Activated naive CD8-positive, alpha-beta T cell treated with anti-CD3 and anti-CD28 coated beads for 36 hours (primary cell): ENCODE data around the gene LRMDA. TPM values are rescaled to one million over a fixed set of nuclear protein-coding genes. Genes with fewer than 3 reads are reported as not detected.

Experiments
- DNase-seq: peaks from one replicate; pipeline ENCODE4 v3.0.0; 2021
- H3K27ac Mint-ChIP-seq: one replicate; pipeline ENCODE4 v1.8.0; 2022; ENCODE audit warnings: mild to moderate bottlenecking, moderate library complexity, mixed read lengths
- H3K27me3 Mint-ChIP-seq: one replicate; pipeline ENCODE4 v1.8.0; 2022; ENCODE audit warnings: mild to moderate bottlenecking, mixed read lengths
- H3K36me3 Mint-ChIP-seq: one replicate; pipeline ENCODE4 v1.8.0; 2021; ENCODE audit warnings: mild to moderate bottlenecking, mixed read lengths
- H3K4me1 Mint-ChIP-seq: one replicate; pipeline ENCODE4 v1.8.0; 2021; ENCODE audit warnings: mixed read lengths
- H3K4me3 Mint-ChIP-seq: one replicate; pipeline ENCODE4 v1.8.0; 2022; ENCODE audit warnings: mild to moderate bottlenecking, moderate library complexity, mixed read lengths
- H3K9me3 Mint-ChIP-seq: one replicate; pipeline ENCODE4 v1.8.0; 2022; ENCODE audit warnings: mixed read lengths
- total RNA-seq, 2 experiments: library from RNA; stranded (reverse); gene quantifications; one replicate each; pipeline ENCODE4 v1.2.3, GENCODE V29; 2021

LRMDA gene
- total RNA-seq, 2 experiments from 2014 or later = not detected

DNA sequence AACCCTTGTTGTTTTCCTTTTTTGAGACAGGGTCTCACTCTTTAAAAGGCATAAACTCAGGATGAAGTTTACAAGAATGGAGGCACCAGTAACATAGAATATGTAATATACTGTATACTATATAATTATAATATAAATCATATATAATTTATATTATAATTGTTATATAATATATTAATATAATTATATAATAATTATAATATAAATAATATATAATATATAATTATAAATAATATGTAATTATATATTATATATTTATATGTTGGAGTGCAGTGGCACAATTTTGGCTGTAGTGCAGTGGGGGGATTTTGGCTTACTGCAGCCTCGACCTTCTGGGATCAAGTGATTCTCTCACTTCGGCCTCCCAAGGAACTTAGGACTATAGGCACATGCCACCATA, 96.1 kb downstream of the LRMDA start:
- H3K27me3 Mint-ChIP-seq = peaks cover 20% of the 10 kb centered on the region
- H3K27ac Mint-ChIP-seq = no peak overlapping the region
- H3K4me1 Mint-ChIP-seq = no peaks in the 10 kb centered on the region
- no peak overlapping the region for H3K4me3 Mint-ChIP-seq
- no peak for DNase-seq
- no peaks in the 10 kb centered on the region for H3K36me3 Mint-ChIP-seq
- H3K9me3 Mint-ChIP-seq = no peaks in the 10 kb centered on the region

DNA sequence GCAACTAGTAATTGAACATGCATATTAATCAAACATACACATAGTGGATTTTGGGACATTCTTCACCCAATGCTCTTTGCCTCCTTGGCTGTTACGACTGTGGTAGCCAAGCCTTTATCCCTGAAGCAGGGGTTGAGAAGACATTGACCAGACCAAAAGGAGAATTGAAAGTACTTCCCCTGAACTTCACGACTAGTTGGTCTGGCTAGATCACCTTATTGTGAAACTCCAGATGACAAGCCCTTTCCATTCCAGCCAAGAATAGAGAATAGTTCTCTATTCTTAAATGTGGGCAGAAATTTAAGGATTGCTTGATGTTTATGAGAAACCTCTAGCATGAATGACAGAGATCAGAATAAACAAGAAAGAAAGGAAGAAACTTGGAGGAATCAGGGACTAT, 97.0 kb downstream of the LRMDA start:
- Mint-ChIP-seq H3K4me3 (no peak overlapping the region), H3K4me1 (no peaks in the 10 kb centered on the region), H3K27ac (no peak overlapping the region), H3K27me3 (peaks cover 20% of the 10 kb centered on the region), H3K9me3 (no peaks in the 10 kb centered on the region), H3K36me3 (no peaks in the 10 kb centered on the region)
- no peak for DNase-seq

- Mint-ChIP-seq H3K27ac (no peak overlapping the region), H3K4me1 (no peaks in the 10 kb centered on the region), H3K36me3 (no peaks in the 10 kb centered on the region), H3K9me3 (no peaks in the 10 kb centered on the region), H3K27me3 (peaks cover 11% of the 10 kb centered on the region), H3K4me3 (no peak overlapping the region)
- DNase-seq = no peak
Observed at GRCh38 chr10:75530299-75530698, 98.9 kb downstream of the LRMDA start.

DNA sequence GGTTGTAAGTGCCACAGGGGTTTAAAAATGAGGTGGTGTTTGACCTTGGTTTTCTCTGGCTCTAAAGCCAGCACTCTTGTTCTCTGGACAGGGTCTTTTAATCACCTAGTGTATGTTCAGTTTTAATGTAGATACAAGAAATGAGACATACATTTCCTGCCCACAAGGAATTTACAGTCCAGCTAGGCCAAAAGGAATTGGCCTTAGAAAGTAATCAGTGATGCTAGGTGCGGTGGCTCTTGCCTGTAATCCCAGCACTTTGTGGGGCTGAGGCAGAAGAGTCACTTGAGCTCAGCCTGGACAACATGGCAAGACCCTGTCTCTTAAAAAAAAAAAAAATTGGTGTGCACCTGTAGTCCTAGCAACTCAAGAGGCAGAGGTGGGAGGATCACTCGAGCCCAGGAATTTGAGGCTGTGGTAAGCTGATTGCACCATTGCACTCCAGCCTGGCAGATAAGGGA, 100.2 kb downstream of the LRMDA start:
- Mint-ChIP-seq H3K4me1 (no peaks in the 10 kb centered on the region), H3K36me3 (no peaks in the 10 kb centered on the region), H3K27ac (no peak overlapping the region), H3K4me3 (no peak overlapping the region), H3K9me3 (no peaks in the 10 kb centered on the region), H3K27me3 (peaks cover 11% of the 10 kb centered on the region)
- no peak for DNase-seq

GRCh38 chr10:75532253-75532924, 101.0 kb downstream of the LRMDA start:
- Mint-ChIP-seq H3K4me1 (no peaks in the 10 kb centered on the region), H3K36me3 (no peaks in the 10 kb centered on the region), H3K9me3 (no peaks in the 10 kb centered on the region), H3K27me3 (peaks cover 4% of the 10 kb centered on the region), H3K27ac (no peak overlapping the region), H3K4me3 (no peak overlapping the region)
- no peak for DNase-seq

- Mint-ChIP-seq H3K36me3 (no peaks in the 10 kb centered on the region), H3K27me3 (peaks cover 7% of the 10 kb centered on the region), H3K27ac (no peak overlapping the region), H3K4me1 (no peaks in the 10 kb centered on the region), H3K4me3 (no peak overlapping the region), H3K9me3 (no peaks in the 10 kb centered on the region)
- no peak for DNase-seq
Observed at GRCh38 chr10:75538144-75538543, 106.7 kb downstream of the LRMDA start.

DNA sequence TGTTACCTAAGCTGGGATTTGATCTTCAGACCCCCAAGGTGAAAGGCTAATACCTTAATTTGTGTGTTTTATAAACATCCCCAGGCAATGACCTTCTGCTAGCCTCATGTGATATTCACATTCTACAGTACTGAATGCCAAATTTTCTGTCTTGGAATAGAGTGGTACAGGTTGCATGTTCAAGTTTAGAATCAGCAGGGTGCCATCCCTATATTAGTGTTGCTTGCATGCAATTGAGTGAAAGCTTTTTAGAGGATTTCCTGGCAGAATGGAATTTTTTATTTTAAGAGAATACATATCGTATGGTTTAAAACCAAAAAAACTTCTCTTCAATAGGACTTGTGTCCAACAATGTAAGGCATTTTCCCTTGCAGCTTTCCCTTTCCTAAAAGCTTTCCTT, 107.3 kb downstream of the LRMDA start:
- Mint-ChIP-seq H3K27ac (no peak overlapping the region), H3K4me3 (no peak overlapping the region)

DNA sequence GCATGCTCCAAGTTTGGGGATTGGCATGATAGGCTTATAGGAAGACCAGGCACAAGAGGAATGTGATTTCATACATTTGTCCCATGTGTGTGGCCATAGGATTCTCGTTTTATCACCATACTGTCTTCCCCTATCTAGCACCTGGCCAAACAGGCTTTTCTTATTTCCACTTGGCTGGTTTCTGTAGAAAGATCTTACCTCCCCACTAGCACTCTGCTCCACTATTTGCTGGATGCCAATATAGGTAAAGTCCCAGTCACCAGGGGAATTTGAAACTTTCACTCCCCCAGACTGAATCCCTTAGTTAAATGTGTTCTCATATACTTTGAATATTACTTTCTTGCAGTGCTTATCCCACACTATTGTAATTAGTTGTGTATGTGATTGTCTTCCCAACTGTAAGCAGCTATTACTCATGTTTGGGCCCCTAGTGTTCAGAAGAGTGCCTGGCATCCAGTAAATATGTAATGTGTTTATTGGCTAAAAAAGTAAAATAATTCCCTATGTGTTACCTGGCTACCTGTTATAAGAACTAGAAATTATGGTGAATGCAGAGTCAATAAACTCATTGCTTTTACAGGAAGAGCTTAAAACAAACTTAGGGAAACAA, 109.0 kb downstream of the LRMDA start:
- no peaks in the 10 kb centered on the region for H3K36me3 Mint-ChIP-seq
- H3K27me3 Mint-ChIP-seq = peaks cover 12% of the 10 kb centered on the region
- H3K4me1 Mint-ChIP-seq = no peaks in the 10 kb centered on the region
- H3K27ac Mint-ChIP-seq = no peak overlapping the region
- H3K9me3 Mint-ChIP-seq = no peaks in the 10 kb centered on the region
- no peak for DNase-seq
- H3K4me3 Mint-ChIP-seq = no peak overlapping the region

More for the DNA sequence above, 107.3 kb downstream of the LRMDA start:
- Mint-ChIP-seq H3K27me3 (peaks cover 9% of the 10 kb centered on the region), H3K9me3 (no peaks in the 10 kb centered on the region), H3K4me1 (no peaks in the 10 kb centered on the region), H3K36me3 (no peaks in the 10 kb centered on the region)
- DNase-seq = no peak

GRCh38 chr10:75540981-75541380, 109.6 kb downstream of the LRMDA start:
- Mint-ChIP-seq H3K27ac (no peak overlapping the region), H3K27me3 (peaks cover 12% of the 10 kb centered on the region), H3K36me3 (no peaks in the 10 kb centered on the region), H3K9me3 (no peaks in the 10 kb centered on the region), H3K4me1 (no peaks in the 10 kb centered on the region), H3K4me3 (no peak overlapping the region)
- DNase-seq = no peak

DNA sequence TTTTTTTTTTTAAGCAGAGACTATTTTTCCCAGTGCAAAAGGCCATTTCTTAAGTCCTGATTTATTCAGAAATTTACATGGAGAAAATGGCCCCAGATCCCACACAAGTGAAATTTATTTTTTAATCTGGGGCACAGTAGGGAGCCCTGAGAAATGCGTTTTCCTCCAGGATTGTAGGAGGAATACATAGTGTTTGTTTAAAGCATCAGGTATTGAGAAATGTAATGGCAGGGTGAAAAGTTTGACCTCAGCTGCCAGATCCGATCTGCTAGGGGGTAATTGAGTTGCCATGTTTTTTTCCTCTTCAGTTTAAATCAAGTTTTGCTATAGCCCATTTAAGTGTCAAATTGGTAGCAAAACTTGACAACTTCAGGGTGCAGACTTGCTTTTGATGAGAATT, 110.0 kb downstream of the LRMDA start:
- Mint-ChIP-seq H3K4me1 (no peaks in the 10 kb centered on the region), H3K9me3 (no peaks in the 10 kb centered on the region), H3K36me3 (no peaks in the 10 kb centered on the region), H3K4me3 (no peak overlapping the region), H3K27ac (no peak overlapping the region), H3K27me3 (peaks cover 12% of the 10 kb centered on the region)
- no peak for DNase-seq

DNA sequence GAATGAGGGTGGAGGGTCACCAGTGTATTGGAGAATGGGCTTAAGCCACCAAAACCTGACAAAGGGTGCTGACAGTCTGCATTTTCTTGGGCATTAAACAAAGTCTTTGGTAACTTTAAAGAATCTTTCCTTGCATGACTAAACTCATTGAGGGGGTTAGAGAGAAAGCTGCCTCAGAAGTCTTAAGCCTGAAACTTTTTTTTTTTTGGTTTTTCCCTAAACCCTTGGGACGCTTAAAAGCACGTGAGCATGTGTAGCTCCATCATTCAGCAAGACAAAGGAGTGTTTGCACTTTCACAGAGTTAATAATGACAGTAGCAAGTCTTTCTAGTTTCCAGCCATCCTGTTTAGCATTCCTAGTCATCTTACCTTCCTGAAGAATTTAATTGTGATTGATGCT, 110.7 kb downstream of the LRMDA start:
- Mint-ChIP-seq H3K4me3 (no peak overlapping the region), H3K9me3 (no peaks in the 10 kb centered on the region), H3K27ac (no peak overlapping the region), H3K27me3 (peaks cover 16% of the 10 kb centered on the region), H3K36me3 (no peaks in the 10 kb centered on the region), H3K4me1 (no peaks in the 10 kb centered on the region)
- DNase-seq = no peak

DNA sequence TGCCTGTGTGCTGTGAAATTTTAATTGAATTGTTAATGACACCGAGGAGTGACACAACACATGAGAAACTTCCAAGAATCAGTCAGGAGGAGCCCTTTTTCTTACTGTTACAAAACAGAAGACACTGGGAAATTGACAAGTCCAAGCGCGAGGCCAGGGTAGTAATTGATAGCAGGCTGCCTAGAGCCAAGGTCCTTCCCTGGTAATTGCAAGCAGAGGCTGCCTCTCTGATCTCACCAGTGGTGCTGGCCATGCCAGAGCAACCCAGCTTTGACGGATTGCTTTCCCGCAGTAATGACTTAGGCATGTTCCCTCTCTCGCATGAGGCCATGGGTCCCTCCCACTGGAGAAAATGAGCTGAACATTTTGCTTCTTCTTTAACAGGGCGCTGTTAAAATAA, 111.5 kb downstream of the LRMDA start:
- Mint-ChIP-seq H3K27ac (no peak overlapping the region), H3K27me3 (peaks cover 22% of the 10 kb centered on the region), H3K4me3 (no peak overlapping the region), H3K4me1 (no peaks in the 10 kb centered on the region), H3K9me3 (no peaks in the 10 kb centered on the region), H3K36me3 (no peaks in the 10 kb centered on the region)
- DNase-seq = no peak

DNA sequence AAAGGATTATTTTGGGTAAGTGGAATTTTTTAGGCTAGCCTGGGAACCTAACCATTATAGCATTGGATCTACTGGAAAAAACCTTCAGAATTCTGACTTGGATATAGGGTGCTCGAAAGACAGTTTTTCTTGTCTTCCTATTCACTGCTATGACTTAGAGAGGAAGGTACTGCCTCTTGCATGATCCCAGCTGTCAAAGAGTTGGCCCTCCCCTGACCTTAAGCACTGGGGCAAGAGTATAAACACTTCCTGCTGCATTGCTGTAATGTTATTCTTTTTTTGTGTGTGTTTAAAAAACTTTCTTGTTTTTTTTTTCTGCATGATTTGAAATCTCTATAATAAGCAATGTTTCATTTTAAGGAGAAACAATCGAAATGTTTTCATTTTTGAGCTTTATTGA, 113.0 kb downstream of the LRMDA start:
- H3K4me3 Mint-ChIP-seq = no peak overlapping the region
- H3K4me1 Mint-ChIP-seq = no peaks in the 10 kb centered on the region
- no peaks in the 10 kb centered on the region for H3K9me3 Mint-ChIP-seq
- no peaks in the 10 kb centered on the region for H3K36me3 Mint-ChIP-seq
- peaks cover 23% of the 10 kb centered on the region for H3K27me3 Mint-ChIP-seq
- no peak overlapping the region for H3K27ac Mint-ChIP-seq
- no peak for DNase-seq

DNA sequence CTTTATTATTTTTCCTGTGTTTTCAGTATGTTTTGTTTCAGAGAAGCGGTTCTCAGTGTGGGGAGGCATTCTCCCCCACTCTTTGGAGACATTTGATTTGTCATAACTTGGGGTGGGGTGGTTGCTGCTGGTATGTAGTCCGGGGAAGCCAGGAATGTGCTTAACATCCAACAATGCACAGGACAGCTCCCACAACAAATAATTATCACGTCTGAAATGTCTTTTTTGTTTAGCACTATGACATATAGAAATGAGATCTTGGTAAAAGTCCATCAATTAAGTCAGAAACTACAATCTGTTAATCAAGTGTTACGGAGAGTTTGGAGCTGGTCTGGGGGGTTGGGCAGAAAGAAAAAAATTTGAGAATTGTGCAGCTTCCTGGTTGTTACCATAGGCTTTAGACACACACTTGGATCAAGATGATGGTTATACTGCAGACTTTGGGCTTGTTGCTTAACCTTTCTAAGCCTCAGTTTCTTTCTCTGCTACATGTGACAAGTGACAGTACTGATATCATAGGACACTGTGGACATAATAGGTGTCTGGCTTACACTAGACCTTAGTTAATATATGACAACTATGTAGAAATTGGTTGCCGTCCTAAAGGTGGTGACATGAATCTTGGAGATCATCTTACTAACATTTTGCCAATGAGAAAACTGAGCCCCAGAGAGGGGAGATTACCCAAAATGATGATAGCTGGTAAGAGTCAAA, 113.7 kb downstream of the LRMDA start:
- Mint-ChIP-seq H3K27me3 (peaks cover 19% of the 10 kb centered on the region), H3K9me3 (no peaks in the 10 kb centered on the region), H3K27ac (no peak overlapping the region), H3K4me1 (no peaks in the 10 kb centered on the region), H3K36me3 (no peaks in the 10 kb centered on the region), H3K4me3 (no peak overlapping the region)
- DNase-seq = no peak

DNA sequence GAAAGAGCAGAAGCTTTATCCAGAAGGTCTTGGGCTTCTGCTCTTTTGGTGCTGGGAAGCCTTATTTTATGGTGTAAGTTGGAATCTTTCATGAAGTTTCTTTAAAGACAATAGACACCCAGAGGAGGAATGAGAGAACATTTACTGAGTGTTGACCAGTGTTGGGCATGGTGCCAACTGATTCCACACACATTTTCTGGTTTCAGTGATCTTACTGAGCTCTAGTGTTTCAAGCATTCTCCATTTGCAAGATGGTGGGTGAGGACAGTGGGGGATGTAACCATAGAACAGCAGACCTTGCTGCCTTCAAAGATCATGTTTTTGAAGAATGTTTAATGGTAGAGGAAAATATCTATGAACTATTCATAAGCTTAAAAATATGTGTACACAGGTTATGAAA, 114.6 kb downstream of the LRMDA start:
- Mint-ChIP-seq H3K27ac (no peak overlapping the region), H3K4me3 (no peak overlapping the region), H3K36me3 (no peaks in the 10 kb centered on the region), H3K27me3 (peaks cover 19% of the 10 kb centered on the region), H3K9me3 (no peaks in the 10 kb centered on the region), H3K4me1 (no peaks in the 10 kb centered on the region)
- DNase-seq = no peak
